Omental fat pad (tissue), 4 donors: ENCODE data around the gene TRDN. TPM values are rescaled to one million over a fixed set of nuclear protein-coding genes. Genes with fewer than 3 reads are reported as not detected.

Experiments used
- ATAC-seq: fragments of 150-250 bp; one replicate; pipeline ENCODE4 v1.9.1; 2016; ENCODE audit warnings: mild to moderate bottlenecking, moderate library complexity; ENCODE audit not compliant: low FRiP score
- DNase-seq: peaks from one replicate; pipeline ENCODE4 v3.0.0-alpha.2; 2019; ENCODE audit warnings: low spot score
- CTCF ChIP-seq, 3 donors: fragments of 450-650 bp; IDR thresholded peaks; one replicate each; pipeline ENCODE4 v1.5.1; 2016 to 2017; ENCODE audit warnings: antibody characterized with exemption in 3 of 3, mild to moderate bottlenecking in 3 of 3, moderate library complexity in 2 of 3
- total RNA-seq, 4 donors: library from RNA; depleted of rRNA; stranded (reverse); fragments of >200 nt; gene quantifications; one replicate each; pipeline ENCODE4 v1.1.0, GENCODE V29; 2016

The TRDN gene
- total RNA-seq, 4 donors from 2014 or later, result 0.09 to 1.1 (median 0.12) TPM; not detected in 1

DNA sequence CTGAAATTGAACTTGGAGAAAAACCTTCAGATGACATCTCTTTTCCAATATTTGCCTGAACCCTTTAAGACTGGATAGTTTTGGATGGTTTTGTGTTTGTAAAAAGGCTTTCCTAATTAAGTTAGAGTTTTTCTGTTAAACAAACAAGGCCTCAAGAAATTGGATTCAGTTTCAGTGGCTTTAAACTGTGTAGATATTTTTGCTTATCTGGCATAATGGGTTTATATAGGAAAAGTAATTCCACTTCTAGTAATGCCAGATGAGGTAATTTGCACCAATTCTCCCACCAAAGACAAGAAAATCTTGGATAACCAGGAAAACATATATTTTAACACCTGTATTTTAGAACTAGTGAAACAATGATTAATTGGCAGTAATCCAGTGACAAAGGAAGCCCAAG, 12.0 kb upstream of the TRDN start:
- ATAC-seq (no peak), DNase-seq (no peak)
- TF ChIP-seq CTCF (IDR thresholded peaks at IDR 0.05), result no peak

- no peak for DNase-seq
- TF ChIP-seq CTCF (IDR thresholded peaks at IDR 0.05), result no peak
- no peak for ATAC-seq
These were observed 11.3 kb upstream of the TRDN start for GRCh38 chr6:123648020-123648580.

GRCh38 chr6:123641497-123641896, 4.7 kb upstream of the TRDN start:
- no peak for TF ChIP-seq CTCF (IDR thresholded peaks at IDR 0.05)
- DNase-seq (no peak), ATAC-seq (no peak)

GRCh38 chr6:123640567-123641187, 3.9 kb upstream of the TRDN start:
- DNase-seq (no peak), ATAC-seq (no peak)
- TF ChIP-seq CTCF (IDR thresholded peaks at IDR 0.05), result no peak

DNA sequence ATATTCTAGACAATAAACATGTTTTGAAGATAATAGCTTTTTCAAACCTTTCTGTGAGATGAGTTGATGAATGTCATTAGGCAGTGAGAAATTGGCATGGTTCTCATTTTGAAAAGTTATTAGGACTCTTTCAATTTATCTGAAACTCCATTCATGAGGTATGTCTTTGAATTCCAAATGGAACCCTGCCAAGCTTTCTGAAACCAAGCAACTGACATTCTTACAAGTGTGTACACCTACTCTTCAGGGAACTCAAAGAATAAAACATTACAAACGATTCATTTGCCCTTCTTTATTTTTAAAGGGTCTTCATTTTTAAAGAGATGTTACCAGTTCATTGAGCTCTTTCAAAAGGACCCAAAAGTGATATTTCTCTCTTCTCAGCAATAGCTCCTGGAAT, 2.1 kb upstream of the TRDN start:
- no peak for TF ChIP-seq CTCF (IDR thresholded peaks at IDR 0.05)
- no peak for DNase-seq
- ATAC-seq, result no peak

GRCh38 chr6:123636282-123636681, 468 bp downstream of the TRDN start:
- DNase-seq (no peak), ATAC-seq (no peak)
- TF ChIP-seq CTCF (IDR thresholded peaks at IDR 0.05), result no peak

DNA sequence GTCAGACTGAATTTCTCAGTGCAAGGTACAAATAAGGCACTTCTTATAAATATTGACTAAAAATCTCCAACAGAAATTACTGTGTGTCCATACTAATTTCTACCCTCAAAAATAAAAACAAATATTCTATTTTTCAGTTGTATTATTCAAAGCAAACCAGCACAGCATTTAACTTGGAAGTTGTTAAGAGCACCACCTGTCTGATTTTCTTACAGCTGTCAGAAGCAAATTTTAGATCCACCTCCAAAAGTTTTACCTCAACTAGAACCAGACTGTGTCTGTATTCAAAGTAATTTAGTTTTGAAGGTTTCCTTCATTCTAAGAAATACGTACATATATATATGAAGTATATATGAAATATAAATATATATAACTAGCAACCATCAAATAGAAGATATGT, 1.2 kb downstream of the TRDN start:
- TF ChIP-seq CTCF (IDR thresholded peaks at IDR 0.05), result no peak
- ATAC-seq (no peak), DNase-seq (no peak)
